K562 (cell line): ENCODE results near the gene SPI1. TPM values are rescaled to one million over a fixed set of nuclear protein-coding genes. Genes with fewer than 3 reads are reported as not detected.
A peak's percentile ranks its signal among the peaks of the same experiment; 100 is the strongest.

Experiments used
- ELF4 ChIP-seq: fragments of 450-650 bp; formaldehyde crosslinking; IDR thresholded peaks from 2 replicates; pipeline ENCODE4 v1.4.0; 2022; ENCODE audit warnings: missing genetic modification characterization
- HLTF ChIP-seq: fragments of 450-650 bp; IDR thresholded peaks from 2 replicates; pipeline ENCODE4 v1.6.1; 2016
- RAD51 ChIP-seq: fragments of 450-650 bp; IDR thresholded peaks from 2 replicates; pipeline ENCODE4 v1.7.1; 2016; ENCODE audit warnings: low read depth, mild to moderate bottlenecking, borderline replicate concordance
- ZBED1 ChIP-seq: IDR thresholded peaks from 2 replicates; pipeline ENCODE4 v1.6.1; 2014
- ZFP36 ChIP-seq: fragments of 150-350 bp; IDR thresholded peaks from 2 replicates; pipeline ENCODE4 v1.6.1; 2018; ENCODE audit warnings: low read length, low read depth; ENCODE audit not compliant: partially characterized antibody
- ZFX ChIP-seq: sonication (generic); formaldehyde crosslinking; IDR thresholded peaks from 2 replicates; pipeline ENCODE4 v1.8.0; 2022; ENCODE audit warnings: mild to moderate bottlenecking, missing genetic modification reagents, moderate library complexity
- polyA plus RNA-seq, 8 experiments: library from polyadenylated mRNA; depleted of rRNA in 4 of 8; stranded (reverse) in 5 of 8; unstranded in 3 of 8; fragments of >200 nt; fragmentation: Nextera tagmentation in 2 of 8; fragmentation: Illumina TruSeq in 1 of 8; extraction: Ambion mirVana in 2 of 8; extraction: Trizol in 1 of 8; gene quantifications; 2 replicates each; pipeline versions ENCODE4 v1.2.1 to v1.2.3, GENCODE V29; 2011 to 2014; ENCODE audit warnings: inconsistent platforms in 1 of 8, missing spikeins in 1 of 8
- total RNA-seq, 7 experiments: library from RNA; depleted of rRNA in 6 of 7; stranded (reverse); fragments of >200 nt in 6 of 7; fragmentation: Illumina TruSeq in 2 of 7; extraction: Trizol in 2 of 7; gene quantifications; 2 replicates each; pipeline versions ENCODE4 v1.2.1 to v1.2.3, GENCODE V29; 2011 to 2021; ENCODE audit warnings: low replicate concordance in 1 of 7
- TF ChIP-seq, protein P1 (sequence below): fragments of 200-600 bp; sonication (generic); IDR thresholded peaks from one replicate; pipeline ENCODE4 v1.6.1; 2012; ENCODE audit warnings: mild to moderate bottlenecking, low read depth, low read length, inconsistent platforms
- TF ChIP-seq, protein P2 (sequence below): fragments of 250-450 bp; sonication (Bioruptor Pico); IDR thresholded peaks from 2 replicates; pipeline ENCODE4 v1.8.0; 2021; ENCODE audit warnings: borderline replicate concordance, mild to moderate bottlenecking, moderate library complexity; ENCODE audit not compliant: poor library complexity, severe bottlenecking
- TF ChIP-seq, protein P3 (sequence below): IDR thresholded peaks from 2 replicates; pipeline ENCODE4 v1.6.1; 2011; ENCODE audit warnings: borderline replicate concordance, low read depth, mild to moderate bottlenecking, moderate library complexity, low read length; ENCODE audit not compliant: insufficient read depth, poor library complexity, severe bottlenecking
- TF ChIP-seq, protein P4 (sequence below): fragments of 250-450 bp; sonication (Bioruptor Pico); IDR thresholded peaks from 2 replicates; pipeline ENCODE4 v1.4.0; 2020; ENCODE audit warnings: borderline replicate concordance

SPI1 gene
- total and polyA plus RNA-seq, 9 of the 15 experiments (the other 6 are each of a cell fraction or from before 2014, with no cell fraction given) = 0.10 to 33.7 (median 10.3) TPM

DNA sequence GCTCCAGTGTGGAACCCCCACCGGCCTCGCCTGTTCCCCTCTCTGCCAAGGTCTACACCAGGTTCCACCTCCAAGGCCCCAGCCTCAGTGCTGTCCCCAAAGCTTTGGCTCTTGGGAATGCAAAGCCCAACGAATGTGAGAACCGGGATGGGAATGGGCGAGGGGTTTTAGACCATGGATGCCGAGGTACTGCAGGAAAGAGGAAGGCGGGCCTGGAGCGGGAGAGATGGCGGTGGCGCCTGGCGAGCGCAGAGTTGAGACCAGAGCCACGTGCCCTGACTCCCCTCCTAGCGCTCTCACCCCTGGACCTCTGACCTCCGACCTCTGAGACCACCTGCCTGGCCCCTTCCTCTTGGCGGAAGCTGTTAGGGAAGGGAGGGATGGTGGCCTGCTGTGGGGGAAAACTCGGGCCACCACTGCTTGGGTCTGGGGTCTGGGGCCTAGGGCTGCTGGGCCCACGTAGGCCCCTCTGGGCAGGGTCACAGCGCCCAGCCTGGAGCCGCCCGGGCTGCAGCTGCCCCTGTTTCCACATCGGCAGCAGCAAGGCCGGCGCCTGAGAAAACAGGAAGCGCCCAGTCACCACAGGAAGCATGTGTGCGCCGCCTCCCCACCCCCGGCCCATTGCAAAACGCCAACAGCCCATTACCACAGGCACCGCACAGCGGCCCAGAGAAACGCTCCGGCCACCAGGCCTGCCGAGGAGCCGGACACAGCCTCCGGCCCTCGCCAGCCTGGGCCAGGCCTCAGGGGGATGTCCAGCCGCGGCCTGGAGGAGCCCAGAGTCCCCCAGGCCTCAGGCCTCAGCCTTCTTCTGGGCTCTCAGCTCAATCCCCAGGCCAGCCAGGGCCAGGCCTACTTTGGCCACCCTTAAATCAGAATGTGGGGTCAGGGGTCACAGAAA is 16.2 kb upstream of the SPI1 start (continued):
- TF ChIP-seq, protein P1, sequence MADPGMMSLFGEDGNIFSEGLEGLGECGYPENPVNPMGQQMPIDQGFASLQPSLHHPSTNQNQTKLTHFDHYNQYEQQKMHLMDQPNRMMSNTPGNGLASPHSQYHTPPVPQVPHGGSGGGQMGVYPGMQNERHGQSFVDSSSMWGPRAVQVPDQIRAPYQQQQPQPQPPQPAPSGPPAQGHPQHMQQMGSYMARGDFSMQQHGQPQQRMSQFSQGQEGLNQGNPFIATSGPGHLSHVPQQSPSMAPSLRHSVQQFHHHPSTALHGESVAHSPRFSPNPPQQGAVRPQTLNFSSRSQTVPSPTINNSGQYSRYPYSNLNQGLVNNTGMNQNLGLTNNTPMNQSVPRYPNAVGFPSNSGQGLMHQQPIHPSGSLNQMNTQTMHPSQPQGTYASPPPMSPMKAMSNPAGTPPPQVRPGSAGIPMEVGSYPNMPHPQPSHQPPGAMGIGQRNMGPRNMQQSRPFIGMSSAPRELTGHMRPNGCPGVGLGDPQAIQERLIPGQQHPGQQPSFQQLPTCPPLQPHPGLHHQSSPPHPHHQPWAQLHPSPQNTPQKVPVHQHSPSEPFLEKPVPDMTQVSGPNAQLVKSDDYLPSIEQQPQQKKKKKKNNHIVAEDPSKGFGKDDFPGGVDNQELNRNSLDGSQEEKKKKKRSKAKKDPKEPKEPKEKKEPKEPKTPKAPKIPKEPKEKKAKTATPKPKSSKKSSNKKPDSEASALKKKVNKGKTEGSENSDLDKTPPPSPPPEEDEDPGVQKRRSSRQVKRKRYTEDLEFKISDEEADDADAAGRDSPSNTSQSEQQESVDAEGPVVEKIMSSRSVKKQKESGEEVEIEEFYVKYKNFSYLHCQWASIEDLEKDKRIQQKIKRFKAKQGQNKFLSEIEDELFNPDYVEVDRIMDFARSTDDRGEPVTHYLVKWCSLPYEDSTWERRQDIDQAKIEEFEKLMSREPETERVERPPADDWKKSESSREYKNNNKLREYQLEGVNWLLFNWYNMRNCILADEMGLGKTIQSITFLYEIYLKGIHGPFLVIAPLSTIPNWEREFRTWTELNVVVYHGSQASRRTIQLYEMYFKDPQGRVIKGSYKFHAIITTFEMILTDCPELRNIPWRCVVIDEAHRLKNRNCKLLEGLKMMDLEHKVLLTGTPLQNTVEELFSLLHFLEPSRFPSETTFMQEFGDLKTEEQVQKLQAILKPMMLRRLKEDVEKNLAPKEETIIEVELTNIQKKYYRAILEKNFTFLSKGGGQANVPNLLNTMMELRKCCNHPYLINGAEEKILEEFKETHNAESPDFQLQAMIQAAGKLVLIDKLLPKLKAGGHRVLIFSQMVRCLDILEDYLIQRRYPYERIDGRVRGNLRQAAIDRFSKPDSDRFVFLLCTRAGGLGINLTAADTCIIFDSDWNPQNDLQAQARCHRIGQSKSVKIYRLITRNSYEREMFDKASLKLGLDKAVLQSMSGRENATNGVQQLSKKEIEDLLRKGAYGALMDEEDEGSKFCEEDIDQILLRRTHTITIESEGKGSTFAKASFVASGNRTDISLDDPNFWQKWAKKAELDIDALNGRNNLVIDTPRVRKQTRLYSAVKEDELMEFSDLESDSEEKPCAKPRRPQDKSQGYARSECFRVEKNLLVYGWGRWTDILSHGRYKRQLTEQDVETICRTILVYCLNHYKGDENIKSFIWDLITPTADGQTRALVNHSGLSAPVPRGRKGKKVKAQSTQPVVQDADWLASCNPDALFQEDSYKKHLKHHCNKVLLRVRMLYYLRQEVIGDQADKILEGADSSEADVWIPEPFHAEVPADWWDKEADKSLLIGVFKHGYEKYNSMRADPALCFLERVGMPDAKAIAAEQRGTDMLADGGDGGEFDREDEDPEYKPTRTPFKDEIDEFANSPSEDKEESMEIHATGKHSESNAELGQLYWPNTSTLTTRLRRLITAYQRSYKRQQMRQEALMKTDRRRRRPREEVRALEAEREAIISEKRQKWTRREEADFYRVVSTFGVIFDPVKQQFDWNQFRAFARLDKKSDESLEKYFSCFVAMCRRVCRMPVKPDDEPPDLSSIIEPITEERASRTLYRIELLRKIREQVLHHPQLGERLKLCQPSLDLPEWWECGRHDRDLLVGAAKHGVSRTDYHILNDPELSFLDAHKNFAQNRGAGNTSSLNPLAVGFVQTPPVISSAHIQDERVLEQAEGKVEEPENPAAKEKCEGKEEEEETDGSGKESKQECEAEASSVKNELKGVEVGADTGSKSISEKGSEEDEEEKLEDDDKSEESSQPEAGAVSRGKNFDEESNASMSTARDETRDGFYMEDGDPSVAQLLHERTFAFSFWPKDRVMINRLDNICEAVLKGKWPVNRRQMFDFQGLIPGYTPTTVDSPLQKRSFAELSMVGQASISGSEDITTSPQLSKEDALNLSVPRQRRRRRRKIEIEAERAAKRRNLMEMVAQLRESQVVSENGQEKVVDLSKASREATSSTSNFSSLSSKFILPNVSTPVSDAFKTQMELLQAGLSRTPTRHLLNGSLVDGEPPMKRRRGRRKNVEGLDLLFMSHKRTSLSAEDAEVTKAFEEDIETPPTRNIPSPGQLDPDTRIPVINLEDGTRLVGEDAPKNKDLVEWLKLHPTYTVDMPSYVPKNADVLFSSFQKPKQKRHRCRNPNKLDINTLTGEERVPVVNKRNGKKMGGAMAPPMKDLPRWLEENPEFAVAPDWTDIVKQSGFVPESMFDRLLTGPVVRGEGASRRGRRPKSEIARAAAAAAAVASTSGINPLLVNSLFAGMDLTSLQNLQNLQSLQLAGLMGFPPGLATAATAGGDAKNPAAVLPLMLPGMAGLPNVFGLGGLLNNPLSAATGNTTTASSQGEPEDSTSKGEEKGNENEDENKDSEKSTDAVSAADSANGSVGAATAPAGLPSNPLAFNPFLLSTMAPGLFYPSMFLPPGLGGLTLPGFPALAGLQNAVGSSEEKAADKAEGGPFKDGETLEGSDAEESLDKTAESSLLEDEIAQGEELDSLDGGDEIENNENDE = no peak
- no peak for TF ChIP-seq ZFP36
- TF ChIP-seq, protein P2, sequence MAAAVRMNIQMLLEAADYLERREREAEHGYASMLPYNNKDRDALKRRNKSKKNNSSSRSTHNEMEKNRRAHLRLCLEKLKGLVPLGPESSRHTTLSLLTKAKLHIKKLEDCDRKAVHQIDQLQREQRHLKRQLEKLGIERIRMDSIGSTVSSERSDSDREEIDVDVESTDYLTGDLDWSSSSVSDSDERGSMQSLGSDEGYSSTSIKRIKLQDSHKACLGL (CRISPR knock-in tag) = no peak
- TF ChIP-seq, protein P3, sequence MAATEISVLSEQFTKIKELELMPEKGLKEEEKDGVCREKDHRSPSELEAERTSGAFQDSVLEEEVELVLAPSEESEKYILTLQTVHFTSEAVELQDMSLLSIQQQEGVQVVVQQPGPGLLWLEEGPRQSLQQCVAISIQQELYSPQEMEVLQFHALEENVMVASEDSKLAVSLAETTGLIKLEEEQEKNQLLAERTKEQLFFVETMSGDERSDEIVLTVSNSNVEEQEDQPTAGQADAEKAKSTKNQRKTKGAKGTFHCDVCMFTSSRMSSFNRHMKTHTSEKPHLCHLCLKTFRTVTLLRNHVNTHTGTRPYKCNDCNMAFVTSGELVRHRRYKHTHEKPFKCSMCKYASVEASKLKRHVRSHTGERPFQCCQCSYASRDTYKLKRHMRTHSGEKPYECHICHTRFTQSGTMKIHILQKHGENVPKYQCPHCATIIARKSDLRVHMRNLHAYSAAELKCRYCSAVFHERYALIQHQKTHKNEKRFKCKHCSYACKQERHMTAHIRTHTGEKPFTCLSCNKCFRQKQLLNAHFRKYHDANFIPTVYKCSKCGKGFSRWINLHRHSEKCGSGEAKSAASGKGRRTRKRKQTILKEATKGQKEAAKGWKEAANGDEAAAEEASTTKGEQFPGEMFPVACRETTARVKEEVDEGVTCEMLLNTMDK = no peak
- TF ChIP-seq ELF4 (CRISPR knock-in tag) = no peak
- TF ChIP-seq, protein P4, sequence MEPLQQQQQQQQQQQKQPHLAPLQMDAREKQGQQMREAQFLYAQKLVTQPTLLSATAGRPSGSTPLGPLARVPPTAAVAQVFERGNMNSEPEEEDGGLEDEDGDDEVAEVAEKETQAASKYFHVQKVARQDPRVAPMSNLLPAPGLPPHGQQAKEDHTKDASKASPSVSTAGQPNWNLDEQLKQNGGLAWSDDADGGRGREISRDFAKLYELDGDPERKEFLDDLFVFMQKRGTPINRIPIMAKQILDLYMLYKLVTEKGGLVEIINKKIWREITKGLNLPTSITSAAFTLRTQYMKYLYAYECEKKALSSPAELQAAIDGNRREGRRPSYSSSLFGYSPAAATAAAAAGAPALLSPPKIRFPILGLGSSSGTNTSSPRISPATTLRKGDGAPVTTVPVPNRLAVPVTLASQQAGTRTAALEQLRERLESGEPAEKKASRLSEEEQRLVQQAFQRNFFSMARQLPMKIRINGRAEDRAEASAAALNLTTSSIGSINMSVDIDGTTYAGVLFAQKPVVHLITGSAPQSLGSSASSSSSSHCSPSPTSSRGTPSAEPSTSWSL = no peak
- TF ChIP-seq HLTF = no peak
- 0 out of 2 replicates have a peak, but pooled peaks have one; percentile 57 for TF ChIP-seq ZBED1
- no peak for TF ChIP-seq RAD51
- TF ChIP-seq ZFX = peak; percentile 95
